ENCODE measurements around the gene ATG4A.
A peak's percentile ranks its signal among the peaks of the same experiment; 100 is the strongest.

The ATG4A gene

GRCh38 chrX:108072746-108073145, 18.8 kb upstream of the ATG4A start:
- TF ChIP-seq MAX (IDR thresholded peaks at IDR 0.05; ENCODE audit: low read depth, low read length): no peak
- no peak for TF ChIP-seq MYC (IDR thresholded peaks at IDR 0.05; ENCODE audit: low read depth, low read length)
- TF ChIP-seq CTCF (IDR thresholded peaks at IDR 0.05; ENCODE audit: low read depth, low read length): no peak
- TF ChIP-seq POLR2A (IDR thresholded peaks at IDR 0.05; ENCODE audit: extremely low read depth, insufficient read length): no peak
- no peak for DNase-seq (ENCODE audit: low read depth)

GRCh38 chrX:108081110-108081509, 10.5 kb upstream of the ATG4A start:
- no peak for DNase-seq (ENCODE audit: low read depth)
- no peak overlapping the region for H3K4me3 ChIP-seq (ENCODE audit: low read depth, low read length)
- TF ChIP-seq MAX (IDR thresholded peaks at IDR 0.05; ENCODE audit: low read depth, low read length): no peak
- TF ChIP-seq MYC (IDR thresholded peaks at IDR 0.05; ENCODE audit: low read depth, low read length): no peak
- TF ChIP-seq CTCF (IDR thresholded peaks at IDR 0.05; ENCODE audit: low read depth, low read length): no peak
- TF ChIP-seq POLR2A (IDR thresholded peaks at IDR 0.05; ENCODE audit: extremely low read depth, insufficient read length): no peak

More at GRCh38 chrX:108072746-108073145, 18.8 kb upstream of the ATG4A start:
- no peak overlapping the region for H3K4me3 ChIP-seq (ENCODE audit: low read depth, low read length)

GRCh38 chrX:108087792-108088191, 3.8 kb upstream of the ATG4A start:
- no peak for DNase-seq (ENCODE audit: low read depth)
- H3K4me3 ChIP-seq (ENCODE audit: low read depth, low read length): no peak overlapping the region
- TF ChIP-seq CTCF (IDR thresholded peaks at IDR 0.05; ENCODE audit: low read depth, low read length) (no peak), MAX (IDR thresholded peaks at IDR 0.05; ENCODE audit: low read depth, low read length) (no peak), POLR2A (IDR thresholded peaks at IDR 0.05; ENCODE audit: extremely low read depth, insufficient read length) (no peak), MYC (IDR thresholded peaks at IDR 0.05; ENCODE audit: low read depth, low read length) (no peak)

GRCh38 chrX:108088511-108088910, 3.1 kb upstream of the ATG4A start:
- TF ChIP-seq MYC (IDR thresholded peaks at IDR 0.05; ENCODE audit: low read depth, low read length) (no peak), POLR2A (IDR thresholded peaks at IDR 0.05; ENCODE audit: extremely low read depth, insufficient read length) (no peak), CTCF (IDR thresholded peaks at IDR 0.05; ENCODE audit: low read depth, low read length) (no peak), MAX (IDR thresholded peaks at IDR 0.05; ENCODE audit: low read depth, low read length) (no peak)
- no peak overlapping the region for H3K4me3 ChIP-seq (ENCODE audit: low read depth, low read length)
- no peak for DNase-seq (ENCODE audit: low read depth)

- H3K4me3 ChIP-seq (ENCODE audit: low read depth, low read length): peak overlapping the region; percentile 89
- TF ChIP-seq MAX (IDR thresholded peaks at IDR 0.05; ENCODE audit: low read depth, low read length): no peak
- no peak for TF ChIP-seq MYC (IDR thresholded peaks at IDR 0.05; ENCODE audit: low read depth, low read length)
- TF ChIP-seq CTCF (IDR thresholded peaks at IDR 0.05; ENCODE audit: low read depth, low read length): no peak
- TF ChIP-seq POLR2A (IDR thresholded peaks at IDR 0.05; ENCODE audit: extremely low read depth, insufficient read length): no peak
- peak; percentile 22 for DNase-seq (ENCODE audit: low read depth)
These were observed 901 bp upstream of the ATG4A start for GRCh38 chrX:108090491-108091263.

Data from NB4 (cell line).